ENCODE data around the gene MYF6.
"Not testable (repeated sequence)": the region's sequence is repeated elsewhere in the genome, so short reads cannot be mapped to it uniquely, and the experiment has no call there.

The MYF6 gene

GRCh38 chr12:80707126-80707829 lies at the start of gene MYF6:
Gene MYF6, plus strand, starts transcription at chr12:80707634. Its CDS starts 86 bp downstream, at chr12:80707720.
- DNase-seq: no peak

DNA sequence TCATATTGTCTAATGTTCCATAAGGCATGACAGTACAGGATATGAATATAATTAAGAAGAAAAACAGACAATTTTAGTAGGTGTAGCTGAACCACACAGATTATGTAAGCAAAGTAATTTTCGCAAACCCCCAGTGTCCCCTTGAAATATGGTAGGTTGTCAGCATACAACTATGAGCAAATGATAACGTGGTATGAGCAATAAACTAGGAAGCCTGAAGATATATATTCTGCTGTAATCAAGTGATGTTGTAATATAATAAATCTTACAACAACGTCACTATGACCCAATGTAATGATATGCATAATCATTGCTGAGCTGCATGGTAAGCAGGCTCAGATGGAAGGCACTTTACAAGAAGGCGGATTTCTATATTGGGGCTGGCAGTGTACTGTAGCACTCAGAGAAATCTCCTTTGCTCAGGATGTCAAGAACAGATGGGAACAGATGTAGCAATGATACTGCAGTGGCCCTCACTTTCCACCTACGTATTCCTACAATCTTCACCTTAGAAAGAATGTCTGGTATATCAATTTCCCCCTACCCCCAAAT lies 47.8 kb upstream of the MYF6 start:
- DNase-seq: no peak

DNA sequence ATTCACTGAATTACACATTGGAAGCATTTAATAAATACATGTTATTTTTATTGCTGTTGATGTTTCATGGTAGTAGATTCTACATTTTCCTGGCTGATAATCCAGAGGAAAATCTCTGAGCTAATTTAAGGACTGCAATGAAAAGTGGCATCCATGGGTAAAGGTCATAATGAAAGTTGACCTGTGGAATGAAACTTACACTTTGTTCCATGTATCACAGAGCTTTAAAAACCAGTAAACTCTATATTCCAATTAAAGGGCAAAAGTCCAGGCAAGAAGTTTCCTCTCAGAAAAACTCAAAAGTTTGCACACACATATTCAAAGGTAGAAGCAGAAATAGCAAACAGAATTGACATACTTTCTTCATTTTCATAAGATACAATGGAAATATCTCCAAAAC lies 44.8 kb upstream of the MYF6 start:
- DNase-seq: no peak

- DNase-seq: no peak
These were observed 37.2 kb upstream of the MYF6 start for GRCh38 chr12:80670214-80670613.

DNA sequence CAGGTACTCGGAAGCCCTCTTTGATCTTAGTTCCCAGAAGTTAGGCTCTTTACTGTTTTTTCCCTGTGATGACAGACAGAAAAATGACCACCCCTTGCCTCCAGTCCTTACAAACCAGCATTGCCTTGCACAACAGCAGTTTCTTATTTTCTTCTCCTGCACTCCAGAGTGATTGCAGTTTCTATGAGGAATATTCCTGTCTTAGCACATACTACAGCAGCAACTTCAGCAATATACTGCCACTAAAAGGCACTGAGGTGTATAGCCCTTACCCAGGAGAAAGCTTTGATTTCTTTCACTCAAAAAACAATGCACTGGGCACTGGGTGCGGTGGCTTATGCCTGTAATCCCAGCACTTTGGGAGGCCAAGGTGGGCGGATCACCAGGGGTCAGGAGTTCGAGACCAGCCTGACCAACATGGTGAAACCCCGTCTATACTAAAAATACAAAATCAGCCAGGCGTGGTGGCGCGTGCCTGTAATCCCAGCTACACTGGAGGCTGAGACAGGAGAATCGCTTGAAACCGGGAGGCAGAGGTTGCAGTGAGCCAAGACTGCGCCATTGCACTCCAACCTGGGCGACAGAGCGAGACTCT lies 31.3 kb upstream of the MYF6 start:
- not testable (repeated sequence) for DNase-seq

DNA sequence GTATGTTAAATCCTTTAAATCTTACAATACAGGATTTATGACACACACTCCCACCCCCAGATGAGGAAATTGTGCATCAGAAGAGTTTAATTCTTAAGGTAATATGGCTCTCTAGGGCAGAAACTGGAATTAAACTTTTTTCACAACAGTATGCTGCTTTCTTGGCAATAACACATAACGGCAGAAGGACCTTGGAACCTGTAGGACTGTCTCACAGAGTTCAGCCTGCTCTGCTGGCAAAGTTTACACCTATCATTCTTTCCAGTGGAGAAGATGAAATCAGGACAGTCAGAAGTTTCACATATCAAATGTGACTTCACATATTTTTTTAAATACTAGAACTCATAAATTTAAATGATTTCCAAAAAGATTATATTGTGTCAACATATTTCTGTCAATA lies 30.6 kb upstream of the MYF6 start:
- DNase-seq: no peak

DNA sequence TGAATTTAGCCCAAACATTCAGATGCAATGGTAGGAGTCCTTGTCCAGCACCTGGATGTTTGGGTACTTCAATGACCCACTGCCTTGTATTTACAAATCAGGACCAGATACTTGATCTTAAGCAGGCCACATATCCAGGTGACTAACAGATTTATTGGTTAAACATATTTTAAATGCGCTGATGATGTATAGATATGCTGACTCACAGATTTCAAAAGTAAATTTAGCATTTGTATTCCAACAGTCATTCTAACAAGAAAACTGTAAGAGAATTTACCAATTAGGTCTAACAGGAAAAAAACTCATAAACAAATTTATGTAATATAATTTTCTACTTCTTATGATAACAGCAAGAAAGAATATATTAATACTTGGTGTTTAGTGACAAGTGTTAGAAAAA lies 29.4 kb upstream of the MYF6 start:
- DNase-seq: no peak

- no peak for DNase-seq
These were observed 27.9 kb upstream of the MYF6 start for GRCh38 chr12:80679346-80680131.

DNA sequence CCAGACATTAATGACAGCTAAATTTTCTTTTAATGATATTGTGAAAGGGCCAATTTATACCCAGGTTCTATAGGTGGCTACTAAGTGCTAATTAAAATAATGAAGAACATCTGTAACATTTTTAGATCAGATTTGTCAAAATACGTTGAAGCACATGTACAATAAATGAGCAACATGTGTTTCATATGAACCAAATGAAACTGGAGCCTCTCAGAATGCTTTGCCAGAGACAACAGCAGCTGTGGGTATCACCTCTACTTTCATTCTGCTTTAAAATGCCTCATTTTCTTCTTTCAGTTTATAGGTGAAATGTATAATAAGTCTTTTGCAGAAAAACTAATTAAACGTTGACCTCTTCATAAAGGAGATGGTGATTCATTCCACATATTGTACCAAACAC lies 26.1 kb upstream of the MYF6 start:
- no peak for DNase-seq

GRCh38 chr12:80681786-80682185 lies 25.6 kb upstream of the MYF6 start:
- no peak for DNase-seq

- no peak for DNase-seq
These were observed 23.3 kb upstream of the MYF6 start for GRCh38 chr12:80684077-80684495.

- DNase-seq: no peak
These were observed 17.3 kb upstream of the MYF6 start for GRCh38 chr12:80690090-80690489.

- DNase-seq: no peak
These were observed 16.9 kb upstream of the MYF6 start for GRCh38 chr12:80690513-80690912.

DNA sequence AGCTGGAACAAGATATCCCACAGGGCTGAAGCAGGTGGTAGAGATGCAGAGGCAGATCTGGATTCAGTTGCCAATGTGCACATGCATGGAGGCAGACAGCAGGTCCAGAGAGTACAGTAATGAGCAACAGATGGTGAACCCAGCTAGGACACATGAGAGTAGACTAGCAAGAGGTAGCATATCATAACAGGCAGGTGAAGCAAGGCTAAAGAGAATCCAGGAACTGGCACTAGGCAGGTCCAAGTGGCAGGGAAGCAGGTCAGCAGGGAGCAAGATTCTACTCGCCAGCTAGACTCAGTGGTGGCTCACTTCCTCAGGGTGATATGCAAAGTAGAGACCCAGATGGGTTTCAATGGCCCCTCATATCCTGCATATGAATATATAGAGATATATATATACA lies 15.3 kb upstream of the MYF6 start:
- DNase-seq: no peak

DNA sequence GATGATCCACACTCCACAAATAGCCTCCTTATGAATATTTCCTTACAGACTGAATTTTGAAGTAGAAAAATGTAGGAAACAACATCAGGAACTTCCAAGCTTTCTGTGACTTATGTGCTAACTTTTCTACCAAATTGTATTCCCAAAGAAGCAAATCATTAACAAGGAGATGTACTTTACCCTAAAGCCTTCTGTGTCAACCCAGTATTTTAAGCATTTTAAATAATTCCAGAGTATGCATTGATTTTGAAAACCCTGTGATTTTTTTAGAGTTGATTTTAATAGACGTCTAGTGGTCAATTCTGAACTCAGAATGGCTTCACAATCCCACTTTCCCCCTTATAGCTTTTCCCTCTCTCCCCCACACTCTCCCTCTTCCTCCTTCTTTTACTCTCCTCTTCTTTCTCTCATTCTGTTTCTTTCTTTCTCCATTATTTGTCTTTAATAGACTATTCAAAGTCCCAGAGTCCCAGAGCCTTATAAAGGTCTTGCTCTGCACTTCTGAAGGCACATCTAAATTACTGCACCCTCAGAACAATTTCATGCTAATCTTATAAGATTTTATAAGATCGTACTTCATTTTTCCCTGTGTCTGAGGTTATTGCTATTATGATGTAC lies 10.1 kb upstream of the MYF6 start:
- no peak for DNase-seq

GRCh38 chr12:80698256-80698655 lies 9.2 kb upstream of the MYF6 start:
- DNase-seq: no peak

DNA sequence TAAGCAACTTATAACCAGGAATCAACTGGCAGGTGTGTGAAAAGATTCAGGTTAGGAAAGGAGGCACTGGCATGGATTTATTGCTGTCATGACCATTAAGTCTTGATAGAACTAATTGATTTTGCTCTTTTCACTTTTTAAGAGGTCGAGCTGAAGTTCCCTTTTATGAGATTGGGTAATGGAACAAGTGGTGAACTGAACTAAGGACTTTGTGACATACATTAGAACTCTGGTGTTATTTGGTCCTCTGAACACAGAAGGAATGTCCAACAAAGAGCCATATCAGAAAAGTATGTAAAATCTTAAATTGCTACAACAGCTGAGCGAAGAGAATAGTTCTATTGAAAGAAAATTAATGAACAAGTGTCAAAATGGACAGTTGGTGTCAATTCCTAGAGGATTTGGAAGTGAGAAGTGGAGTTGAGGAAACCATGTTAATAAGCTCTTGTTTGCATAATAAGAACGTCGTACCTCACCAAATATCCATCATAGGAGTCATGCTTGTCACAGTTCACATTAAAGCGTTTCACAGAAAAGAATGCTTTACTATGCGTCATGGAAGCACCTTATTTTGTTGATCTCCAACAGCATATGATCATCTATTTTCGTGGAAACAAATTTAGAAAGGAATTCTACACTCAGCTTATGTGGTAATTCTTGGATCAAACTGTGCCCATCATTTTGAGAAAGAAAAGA lies 8.4 kb upstream of the MYF6 start:
- no peak for DNase-seq

GRCh38 chr12:80700327-80700726 lies 7.1 kb upstream of the MYF6 start:
- DNase-seq: no peak

- no peak for DNase-seq
These were observed 6.0 kb upstream of the MYF6 start for GRCh38 chr12:80701388-80701787.

DNA sequence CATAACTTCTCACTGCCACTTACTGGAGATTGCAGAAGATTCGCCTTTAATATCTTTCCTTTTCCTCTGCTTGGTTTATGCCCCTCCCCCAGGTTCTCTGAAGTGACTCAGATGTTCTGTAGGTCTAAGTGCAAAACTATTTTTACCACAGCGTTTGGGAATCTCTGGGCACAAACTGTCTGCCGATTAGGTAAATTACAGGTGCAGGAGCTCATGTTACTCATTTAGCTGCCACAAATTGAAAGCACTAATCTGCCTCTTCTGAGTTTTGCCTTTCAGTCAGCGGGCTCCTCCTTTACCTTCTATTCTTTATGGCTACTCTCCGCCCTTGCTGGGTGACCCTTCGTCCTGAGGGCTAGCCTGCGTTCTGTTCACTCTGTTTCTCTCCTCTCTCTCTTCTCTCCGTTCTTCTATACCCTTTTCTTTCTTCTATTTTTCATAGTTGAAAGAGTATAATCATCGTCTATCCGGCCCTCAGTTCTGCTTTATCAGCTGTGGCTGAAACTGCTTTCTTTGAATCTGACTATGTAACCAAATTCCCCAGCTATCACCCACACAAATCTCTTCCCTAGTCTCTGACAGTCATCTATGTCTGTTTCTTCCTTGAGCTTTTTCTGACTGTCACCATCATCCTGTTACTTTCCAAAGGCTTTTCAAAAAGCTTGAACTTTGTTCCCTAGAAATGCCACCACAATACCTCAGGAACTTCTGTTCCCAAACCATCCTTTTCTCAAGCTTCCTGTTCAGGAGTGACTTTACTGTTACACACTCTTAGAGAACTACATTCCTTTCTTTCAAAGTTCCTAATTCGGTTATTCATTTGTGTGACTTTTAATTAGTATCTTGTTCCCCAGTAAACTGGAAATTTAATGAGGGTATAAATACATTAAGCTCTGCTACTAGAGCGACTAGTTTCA lies 4.3 kb upstream of the MYF6 start:
- DNase-seq: no peak

DNA sequence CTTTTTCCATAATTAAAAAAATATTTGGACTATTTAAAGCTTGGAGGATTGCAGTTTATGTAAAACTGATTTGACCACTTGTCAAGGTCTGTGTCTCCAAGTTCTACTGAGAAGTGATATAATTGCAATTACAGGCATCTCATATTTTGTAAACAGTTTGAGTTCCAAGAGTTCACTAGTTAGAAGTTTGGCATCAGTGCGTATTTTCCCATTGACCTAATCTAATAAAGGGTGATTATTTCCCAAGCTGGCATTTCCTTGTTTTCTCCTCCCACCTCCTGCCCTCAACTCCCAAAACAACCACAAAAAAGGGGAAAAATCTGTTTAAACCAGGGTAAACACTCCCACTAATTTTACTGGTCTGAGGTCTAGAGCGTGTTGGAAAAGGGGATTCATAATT lies 3.0 kb upstream of the MYF6 start:
- no peak for DNase-seq

GRCh38 chr12:80707830-80708258 lies 410 bp downstream of the MYF6 start:
- DNase-seq: no peak
